Transverse colon (tissue), 3 donors: ENCODE results near the gene ASZ1.

Source experiments
- POLR2A ChIP-seq: fragments of 450-650 bp; IDR thresholded peaks from one replicate; pipeline ENCODE4 v1.6.1; 2016; ENCODE audit warnings: antibody characterized with exemption, mild to moderate bottlenecking, moderate library complexity
- TF ChIP-seq, protein P1 (sequence below), 5 experiments: fragments of 200-600 bp in 3 of 5; fragments of 450-650 bp in 2 of 5; sonication (generic) in 3 of 5; IDR thresholded peaks; 1 replicate in 2 of 5; 2 replicates in 3 of 5; pipeline ENCODE4 v1.5.1; 2016 to 2017; ENCODE audit warnings: antibody characterized with exemption in 5 of 5, inconsistent platforms in 3 of 5, mild to moderate bottlenecking in 2 of 5, moderate library complexity in 1 of 5

DNA sequence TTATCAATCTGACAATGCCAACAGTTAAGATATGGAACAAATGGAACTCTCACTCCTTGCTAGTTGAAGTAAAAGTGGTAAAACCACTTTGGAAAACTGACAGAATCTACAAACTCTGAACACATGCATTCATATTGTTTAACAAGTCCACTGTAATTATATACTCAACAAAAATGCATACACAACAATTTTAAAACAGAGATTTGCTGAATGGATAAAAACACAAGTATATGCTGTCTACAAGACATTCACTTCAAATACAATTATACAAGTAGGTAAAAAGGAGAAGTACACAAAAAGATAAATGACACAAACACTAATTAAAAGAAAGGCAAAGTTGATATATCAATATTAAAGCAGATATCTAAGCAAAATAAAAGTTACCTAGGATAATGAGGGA, 95.3 kb downstream of the ASZ1 start:
- TF ChIP-seq, protein P1, sequence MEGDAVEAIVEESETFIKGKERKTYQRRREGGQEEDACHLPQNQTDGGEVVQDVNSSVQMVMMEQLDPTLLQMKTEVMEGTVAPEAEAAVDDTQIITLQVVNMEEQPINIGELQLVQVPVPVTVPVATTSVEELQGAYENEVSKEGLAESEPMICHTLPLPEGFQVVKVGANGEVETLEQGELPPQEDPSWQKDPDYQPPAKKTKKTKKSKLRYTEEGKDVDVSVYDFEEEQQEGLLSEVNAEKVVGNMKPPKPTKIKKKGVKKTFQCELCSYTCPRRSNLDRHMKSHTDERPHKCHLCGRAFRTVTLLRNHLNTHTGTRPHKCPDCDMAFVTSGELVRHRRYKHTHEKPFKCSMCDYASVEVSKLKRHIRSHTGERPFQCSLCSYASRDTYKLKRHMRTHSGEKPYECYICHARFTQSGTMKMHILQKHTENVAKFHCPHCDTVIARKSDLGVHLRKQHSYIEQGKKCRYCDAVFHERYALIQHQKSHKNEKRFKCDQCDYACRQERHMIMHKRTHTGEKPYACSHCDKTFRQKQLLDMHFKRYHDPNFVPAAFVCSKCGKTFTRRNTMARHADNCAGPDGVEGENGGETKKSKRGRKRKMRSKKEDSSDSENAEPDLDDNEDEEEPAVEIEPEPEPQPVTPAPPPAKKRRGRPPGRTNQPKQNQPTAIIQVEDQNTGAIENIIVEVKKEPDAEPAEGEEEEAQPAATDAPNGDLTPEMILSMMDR (IDR thresholded peaks at IDR 0.05) = no peak
- no peak for TF ChIP-seq POLR2A
